ENCODE data around the gene EXOC6B.

The EXOC6B gene

DNA sequence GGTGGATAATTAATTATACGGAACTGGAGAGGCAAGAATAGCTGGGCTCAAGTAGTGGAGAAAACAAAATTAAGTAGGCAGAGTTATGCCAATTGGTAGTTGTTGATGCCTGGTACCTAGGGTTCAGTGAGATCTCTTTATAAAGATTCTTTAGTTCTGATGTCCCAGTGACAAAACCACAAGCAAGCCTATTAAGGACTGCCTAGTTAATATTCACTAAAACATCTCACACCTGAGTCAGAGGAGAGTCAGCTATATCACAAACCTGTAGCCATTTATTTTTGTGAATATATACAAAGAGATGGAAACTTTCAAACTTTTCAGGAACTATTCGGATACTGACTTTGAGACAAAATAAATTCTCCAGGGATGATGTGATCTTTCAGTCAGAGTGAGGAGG, 464.3 kb downstream of the EXOC6B start:
- DNase-seq (ENCODE audit: low read depth in 2 of 2): no peak

GRCh38 chr2:72361042-72361441, 464.8 kb downstream of the EXOC6B start:
- DNase-seq (ENCODE audit: low read depth in 2 of 2): no peak

DNA sequence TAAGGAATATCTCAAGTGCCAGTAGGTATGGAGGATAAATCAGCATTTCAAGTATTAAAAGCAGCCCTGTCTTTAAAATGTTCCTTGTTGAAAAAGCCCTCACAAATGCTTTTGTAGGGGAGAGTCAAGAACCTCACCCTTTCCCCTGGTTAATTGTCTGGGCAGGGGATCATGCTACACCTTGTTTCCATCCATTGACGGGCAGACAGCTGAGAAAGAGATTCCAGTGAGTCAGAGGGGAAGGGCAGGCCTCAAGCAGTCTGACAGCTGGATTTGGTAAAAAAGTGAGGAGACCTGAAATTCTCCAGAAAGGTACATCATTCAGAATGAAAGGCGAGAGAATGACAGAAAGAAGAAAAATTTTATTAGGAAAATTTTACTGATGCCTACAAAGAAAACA, 475.0 kb downstream of the EXOC6B start:
- no peak for DNase-seq (ENCODE audit: low read depth in 2 of 2)

GRCh38 chr2:72349016-72349415, 476.8 kb downstream of the EXOC6B start:
- no peak for DNase-seq (ENCODE audit: low read depth in 2 of 2)

DNA sequence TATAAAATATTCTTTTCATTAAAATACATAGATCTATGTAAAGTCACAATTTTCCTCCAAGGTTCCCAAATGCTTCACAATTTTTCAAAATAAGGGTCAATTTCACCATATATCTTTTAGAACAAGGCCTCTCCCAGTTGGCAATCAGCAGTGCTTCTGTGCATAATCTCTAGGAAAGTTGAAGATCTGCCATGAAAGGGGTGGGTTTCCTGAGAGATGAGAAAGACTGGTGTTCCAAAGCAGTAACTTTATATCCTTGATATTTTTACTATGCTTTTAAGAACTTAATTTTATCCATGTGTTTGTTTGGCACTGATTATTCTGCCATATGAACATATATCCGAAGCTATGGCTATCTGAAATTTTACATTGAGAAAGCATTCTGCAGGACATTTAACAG, 478.8 kb downstream of the EXOC6B start:
- DNase-seq (ENCODE audit: low read depth in 2 of 2): no peak

GRCh38 chr2:72341639-72342038, 484.2 kb downstream of the EXOC6B start:
- no peak for DNase-seq (ENCODE audit: low read depth in 2 of 2)

DNA sequence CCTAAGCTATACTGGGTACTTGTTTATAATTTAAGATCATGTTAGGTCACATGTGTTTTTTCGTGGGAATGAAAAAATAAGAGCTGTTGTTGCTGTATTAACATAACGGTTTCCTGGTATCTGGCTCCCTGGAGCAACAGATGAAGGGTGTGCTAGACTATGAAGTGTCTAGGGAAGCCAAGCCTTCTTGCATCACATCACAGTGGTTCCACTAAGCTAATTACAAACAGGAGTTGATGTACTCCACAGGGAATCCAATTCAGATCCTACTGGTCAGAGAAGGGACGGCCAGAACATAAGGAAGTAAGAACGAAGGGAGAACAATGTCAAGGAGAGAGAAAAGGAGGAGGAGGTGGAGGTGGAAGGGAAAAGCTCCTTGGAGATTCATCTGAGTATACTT, 485.2 kb downstream of the EXOC6B start:
- DNase-seq (ENCODE audit: low read depth in 2 of 2): no peak

GRCh38 chr2:72338076-72338475, 487.8 kb downstream of the EXOC6B start:
- DNase-seq (ENCODE audit: low read depth in 2 of 2): no peak

DNA sequence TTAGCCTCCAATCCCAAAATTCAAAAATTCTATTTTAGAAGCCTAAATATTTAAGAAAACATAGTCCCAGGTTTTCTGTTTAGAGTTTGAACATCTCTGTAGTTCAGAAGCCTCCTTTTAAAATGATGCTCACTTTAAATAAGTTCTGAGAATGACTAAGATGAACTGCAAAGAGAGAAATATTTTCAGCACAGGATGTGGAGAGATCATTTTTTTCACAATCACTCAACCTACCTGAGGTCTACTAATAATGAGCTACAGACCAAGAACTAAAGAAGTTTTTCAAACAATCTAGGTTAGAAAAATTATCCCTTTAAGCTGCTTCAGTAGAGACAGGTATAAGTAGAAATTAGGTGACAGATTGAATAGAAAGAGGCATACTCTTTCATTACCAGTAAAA, 493.1 kb downstream of the EXOC6B start:
- no peak for DNase-seq (ENCODE audit: low read depth in 2 of 2)

DNA sequence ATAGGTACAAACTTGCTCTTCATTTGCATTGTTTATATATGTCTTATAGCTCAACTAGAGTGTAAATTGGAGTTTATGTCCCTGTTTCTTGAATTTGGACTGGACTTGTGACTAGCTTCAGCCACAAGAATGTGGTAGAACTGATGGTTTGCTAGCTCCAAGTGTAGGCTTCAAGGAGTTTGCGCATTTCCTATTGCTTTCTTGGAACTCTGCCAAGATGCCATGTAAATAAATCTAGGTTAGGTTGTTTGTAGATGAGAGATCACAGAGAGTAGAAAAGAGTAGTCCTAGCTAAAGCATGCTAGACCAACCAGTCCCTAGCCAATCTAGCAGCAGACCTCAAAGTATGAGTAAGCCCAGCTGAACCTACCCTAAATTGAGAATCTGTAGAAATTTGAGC, 495.2 kb downstream of the EXOC6B start:
- DNase-seq (ENCODE audit: low read depth in 2 of 2): no peak

DNA sequence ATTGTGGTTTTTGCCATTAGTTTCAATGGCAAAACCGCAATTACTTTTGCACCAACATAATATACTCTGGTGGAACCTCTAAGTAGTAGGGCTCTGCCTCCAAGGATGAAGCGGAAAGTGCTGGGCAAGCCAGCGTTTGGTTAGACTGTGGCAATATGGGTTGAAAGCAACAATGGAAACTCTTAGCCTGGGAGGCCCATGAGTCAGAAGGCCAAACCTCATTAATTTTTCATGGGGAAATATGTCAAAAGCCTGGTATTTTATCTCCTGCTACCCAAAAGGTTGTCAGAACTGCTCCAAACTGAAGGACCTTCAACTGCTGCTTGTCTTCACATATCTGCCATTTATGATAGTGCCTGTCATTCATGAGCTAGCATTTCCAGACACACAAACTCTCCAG, 499.1 kb downstream of the EXOC6B start:
- no peak for DNase-seq (ENCODE audit: low read depth in 2 of 2)

DNA sequence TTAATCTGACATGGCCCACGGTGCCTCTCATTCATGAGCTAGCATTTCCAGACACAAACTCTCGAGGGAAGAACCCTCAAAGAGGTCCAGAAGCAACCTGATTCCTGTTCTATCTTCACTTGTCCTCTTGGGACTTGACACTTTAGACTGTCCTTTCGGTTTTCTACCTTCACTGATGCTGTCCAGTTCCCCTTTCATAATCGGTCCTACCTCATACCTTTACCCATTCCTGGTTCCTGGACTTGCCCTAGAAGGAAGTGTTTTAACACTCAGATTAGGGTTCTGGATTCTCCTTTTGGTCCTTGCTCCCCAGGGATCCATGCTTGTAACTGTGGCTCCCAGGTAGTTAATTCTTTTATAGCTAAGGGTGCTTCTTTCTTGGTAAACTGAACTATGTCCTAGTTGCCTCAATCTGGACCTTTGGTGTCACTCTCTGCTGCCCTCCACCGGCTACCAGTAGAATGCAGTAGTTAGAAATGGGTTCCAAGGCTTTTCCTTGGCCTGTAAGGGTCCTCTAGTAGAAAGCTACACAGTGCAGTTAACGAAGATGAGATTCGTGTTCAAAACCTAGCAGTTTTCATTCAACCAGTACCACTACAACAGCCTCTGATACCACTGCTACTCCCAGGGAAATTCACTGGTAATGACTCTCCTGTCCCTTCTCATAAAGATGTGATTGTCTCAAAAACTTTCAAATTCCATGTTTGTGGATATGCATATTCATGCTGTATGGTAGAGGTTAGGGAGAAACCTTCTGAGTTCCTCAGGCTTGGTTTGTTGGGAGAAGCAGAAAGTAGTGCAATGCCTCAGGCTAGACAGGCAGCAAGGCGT, 500.0 kb downstream of the EXOC6B start:
- no peak for DNase-seq (ENCODE audit: low read depth in 2 of 2)

GRCh38 chr2:72316774-72317173, 509.1 kb downstream of the EXOC6B start:
- no peak for DNase-seq (ENCODE audit: low read depth in 2 of 2)

GRCh38 chr2:72300147-72300684, 525.6 kb downstream of the EXOC6B start:
- DNase-seq (ENCODE audit: low read depth in 2 of 2): no peak

- DNase-seq (ENCODE audit: low read depth in 2 of 2): no peak
Measured at GRCh38 chr2:72293620-72294019, 532.2 kb downstream of the EXOC6B start.

GRCh38 chr2:72292433-72292832, 533.4 kb downstream of the EXOC6B start:
- no peak for DNase-seq (ENCODE audit: low read depth in 2 of 2)

- no peak for DNase-seq (ENCODE audit: low read depth in 2 of 2)
Measured at GRCh38 chr2:72291059-72291458, 534.8 kb downstream of the EXOC6B start.

GRCh38 chr2:72289736-72290135, 536.1 kb downstream of the EXOC6B start:
- no peak for DNase-seq (ENCODE audit: low read depth in 2 of 2)

GRCh38 chr2:72289283-72289682, 536.5 kb downstream of the EXOC6B start:
- no peak for DNase-seq (ENCODE audit: low read depth in 2 of 2)

DNA sequence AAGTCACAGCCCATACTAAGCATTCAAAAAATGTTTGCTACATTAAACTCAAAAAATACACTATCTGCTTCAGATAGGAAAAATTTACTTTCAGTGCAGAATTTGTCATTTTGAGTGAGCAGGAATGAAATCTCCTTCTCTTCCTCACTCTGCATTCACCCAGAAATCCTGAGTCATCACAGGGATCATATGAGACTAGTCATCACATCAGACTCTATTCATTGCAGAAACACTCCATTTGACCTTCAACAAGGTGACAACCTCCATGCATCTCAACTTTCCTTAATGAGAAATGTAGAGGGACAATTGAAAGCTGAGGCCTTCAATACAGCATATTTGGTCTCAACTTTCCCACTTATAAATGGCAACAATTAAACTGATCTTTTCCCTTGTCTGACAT, 547.8 kb downstream of the EXOC6B start:
- DNase-seq (ENCODE audit: low read depth in 2 of 2): no peak

GRCh38 chr2:72276876-72277275, 549.0 kb downstream of the EXOC6B start:
- DNase-seq (ENCODE audit: low read depth in 2 of 2): no peak

GRCh38 chr2:72276356-72276755, 549.5 kb downstream of the EXOC6B start:
- no peak for DNase-seq (ENCODE audit: low read depth in 2 of 2)

GRCh38 chr2:72275084-72275483, 550.7 kb downstream of the EXOC6B start:
- no peak for DNase-seq (ENCODE audit: low read depth in 2 of 2)

DNA sequence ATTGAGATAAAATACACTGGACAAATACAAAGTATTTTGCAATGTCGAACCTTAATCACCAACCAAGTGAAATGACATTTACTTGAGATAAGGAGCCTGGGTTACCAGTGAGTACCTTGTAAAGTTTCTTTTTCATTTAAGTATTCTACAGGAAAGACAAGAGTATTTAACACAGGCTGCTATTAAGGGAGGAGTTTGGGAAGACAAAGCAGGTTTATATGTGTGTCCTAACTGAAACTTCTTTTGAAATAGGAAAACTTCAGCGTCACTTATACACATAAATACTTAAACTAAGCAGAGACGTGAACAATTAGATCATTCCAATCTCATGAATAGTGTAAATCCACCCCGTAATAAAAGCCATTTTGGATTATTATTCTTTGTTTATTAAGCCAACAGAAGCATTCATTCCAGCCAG, 551.4 kb downstream of the EXOC6B start:
- DNase-seq (ENCODE audit: low read depth in 2 of 2): no peak
